PC-3 (cell line): ENCODE results near the gene RAB3IP.

ENCODE experiments used
- EZH2 ChIP-seq: fragments of 300-600 bp; sonication (generic); IDR thresholded peaks from one replicate; pipeline ENCODE4 v1.6.1; 2017; ENCODE audit warnings: antibody characterized with exemption, mild to moderate bottlenecking, low read length; ENCODE audit not compliant: unreplicated experiment
- TF ChIP-seq, protein P1 (sequence below): fragments of 300-600 bp; sonication (generic); conservative IDR thresholded peaks from 2 replicates; pipeline ENCODE4 v1.5.1; 2017; ENCODE audit warnings: antibody characterized with exemption, low read depth, mild to moderate bottlenecking, low read length

GRCh38 chr12:69810870-69811498, 72.3 kb downstream of the RAB3IP start:
- TF ChIP-seq, protein P1, sequence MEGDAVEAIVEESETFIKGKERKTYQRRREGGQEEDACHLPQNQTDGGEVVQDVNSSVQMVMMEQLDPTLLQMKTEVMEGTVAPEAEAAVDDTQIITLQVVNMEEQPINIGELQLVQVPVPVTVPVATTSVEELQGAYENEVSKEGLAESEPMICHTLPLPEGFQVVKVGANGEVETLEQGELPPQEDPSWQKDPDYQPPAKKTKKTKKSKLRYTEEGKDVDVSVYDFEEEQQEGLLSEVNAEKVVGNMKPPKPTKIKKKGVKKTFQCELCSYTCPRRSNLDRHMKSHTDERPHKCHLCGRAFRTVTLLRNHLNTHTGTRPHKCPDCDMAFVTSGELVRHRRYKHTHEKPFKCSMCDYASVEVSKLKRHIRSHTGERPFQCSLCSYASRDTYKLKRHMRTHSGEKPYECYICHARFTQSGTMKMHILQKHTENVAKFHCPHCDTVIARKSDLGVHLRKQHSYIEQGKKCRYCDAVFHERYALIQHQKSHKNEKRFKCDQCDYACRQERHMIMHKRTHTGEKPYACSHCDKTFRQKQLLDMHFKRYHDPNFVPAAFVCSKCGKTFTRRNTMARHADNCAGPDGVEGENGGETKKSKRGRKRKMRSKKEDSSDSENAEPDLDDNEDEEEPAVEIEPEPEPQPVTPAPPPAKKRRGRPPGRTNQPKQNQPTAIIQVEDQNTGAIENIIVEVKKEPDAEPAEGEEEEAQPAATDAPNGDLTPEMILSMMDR = no peak
- no peak for TF ChIP-seq EZH2
